H1 (cell line): ENCODE data around the gene PSMC1. TPM values are rescaled to one million over a fixed set of nuclear protein-coding genes. Genes with fewer than 3 reads are reported as not detected.

Experiments used
- CTCF ChIA-PET: fragments of 300-600 bp; sonication (Branson Sonifier 250); formaldehyde crosslinking; loops from one replicate; lab custom pipeline; 2021; ENCODE audit not compliant: partially characterized antibody; lab: Charles Lee
- POLR2A ChIA-PET: fragments of 300-600 bp; sonication (Branson Sonifier 250); formaldehyde crosslinking; loops from one replicate; lab custom pipeline; 2021; ENCODE audit warnings: inconsistent platforms; ENCODE audit not compliant: partially characterized antibody; lab: Charles Lee
- DNase-seq, 2 experiments: peaks; one replicate each; pipeline versions ENCODE4 v3.0.0 to v3.0.0-alpha.2; 2010 to 2022; ENCODE audit warnings: low spot score in 2 of 2, low read depth in 1 of 2, mixed read lengths in 1 of 2
- FAIRE-seq: peaks from 2 replicates; lab custom pipeline; 2011; peaks lifted over from hg19 to GRCh38; lab: Jason Lieb, UNC
- H2AFZ ChIP-seq: 2 replicates; pipeline ENCODE4 v1.8.1; 2012; ENCODE audit warnings: low read length, inconsistent platforms
- H2AK5ac ChIP-seq: 2 replicates; pipeline ENCODE4 v1.6.1; 2013; ENCODE audit warnings: low read depth, low read length
- H2BK120ac ChIP-seq: replicated peaks from 2 replicates; pipeline ENCODE3; 2013; ENCODE audit warnings: low read depth, low read length, inconsistent platforms
- H2BK12ac ChIP-seq: 2 replicates; pipeline ENCODE4 v1.6.1; 2013; ENCODE audit warnings: low read depth, low read length
- H2BK15ac ChIP-seq: 2 replicates; pipeline ENCODE4 v1.6.1; 2013; ENCODE audit warnings: low read length
- H2BK20ac ChIP-seq: 2 replicates; pipeline ENCODE4 v1.6.1; 2013; ENCODE audit warnings: low read length
- H2BK5ac ChIP-seq: 2 replicates; pipeline ENCODE4 v1.6.1; 2013; ENCODE audit warnings: low read depth, low read length
- H3K14ac ChIP-seq: 2 replicates; pipeline ENCODE4 v1.6.1; 2013; ENCODE audit warnings: inconsistent platforms; ENCODE audit not compliant: insufficient read length
- H3K18ac ChIP-seq: 2 replicates; pipeline ENCODE4 v1.6.1; 2013; ENCODE audit warnings: low read length; ENCODE audit errors: extremely low read depth
- H3K23ac ChIP-seq: 2 replicates; pipeline ENCODE4 v1.6.1; 2013; ENCODE audit warnings: inconsistent platforms; ENCODE audit not compliant: insufficient read length
- H3K23me2 ChIP-seq: 2 replicates; pipeline ENCODE4 v1.6.1; 2013; ENCODE audit warnings: low read depth, low read length
- H3K27ac ChIP-seq: 2 replicates; pipeline ENCODE4 v1.6.1; 2011; ENCODE audit warnings: low read depth, low read length, inconsistent platforms
- H3K27me3 ChIP-seq, 4 experiments: replicated peaks in 1 of 4; 1 replicate in 1 of 4; 2 replicates in 3 of 4; pipeline versions ENCODE4 v1.6.1 to v1.8.1; 2011 to 2013; ENCODE audit warnings: low read length in 3 of 4, mild to moderate bottlenecking in 3 of 4, inconsistent platforms in 2 of 4, mixed read lengths in 2 of 4, moderate library complexity in 1 of 4; ENCODE audit not compliant: control insufficient read depth in 3 of 4, insufficient read depth in 3 of 4; ENCODE audit errors: extremely low read depth in 1 of 4
- H3K36me3 ChIP-seq, 4 experiments: 2 replicates each; pipeline versions ENCODE4 v1.6.1 to v1.8.1; 2011 to 2013; ENCODE audit warnings: mild to moderate bottlenecking in 4 of 4, low read length in 3 of 4, moderate library complexity in 2 of 4, control low read depth in 1 of 4, inconsistent platforms in 1 of 4; ENCODE audit not compliant: insufficient read depth in 4 of 4, control insufficient read depth in 2 of 4
- H3K4ac ChIP-seq: replicated peaks from 2 replicates; pipeline ENCODE3; 2013; ENCODE audit warnings: low read length, low read depth, mixed read lengths, inconsistent platforms; ENCODE audit not compliant: insufficient read length
- H3K4me1 ChIP-seq, 4 experiments: replicated peaks in 1 of 4; 1 replicate in 1 of 4; 2 replicates in 3 of 4; pipeline versions ENCODE4 v1.6.1 to v1.8.1; 2011 to 2013; ENCODE audit warnings: low read length in 3 of 4, inconsistent platforms in 2 of 4, mixed read lengths in 1 of 4; ENCODE audit not compliant: insufficient read depth in 4 of 4, control insufficient read depth in 3 of 4
- H3K4me2 ChIP-seq, 2 experiments: 2 replicates each; pipeline versions ENCODE4 v1.6.1 to v1.8.1; 2011 to 2013; ENCODE audit warnings: low read depth in 2 of 2, low read length in 2 of 2, control low read depth in 1 of 2, inconsistent platforms in 1 of 2, mild to moderate bottlenecking in 1 of 2; ENCODE audit not compliant: insufficient read depth in 1 of 2
- H3K4me3 ChIP-seq, 4 experiments: fragments of 200-600, 300-600 bp in 1 of 4; sonication (generic), shearing (Covaris generic), sonication (Bioruptor Twin) in 1 of 4; 2 replicates each; pipeline versions ENCODE4 v1.5.1 to v1.8.1; 2011 to 2016; ENCODE audit warnings: low read length in 4 of 4, low read depth in 3 of 4, control low read depth in 2 of 4, inconsistent platforms in 2 of 4, mild to moderate bottlenecking in 2 of 4, mixed read lengths in 1 of 4, moderate library complexity in 1 of 4; ENCODE audit not compliant: insufficient read depth in 2 of 4; ENCODE audit errors: extremely low read depth in 1 of 4
- H3K56ac ChIP-seq: replicated peaks from 2 replicates; pipeline ENCODE3; 2013; ENCODE audit warnings: low read depth, mild to moderate bottlenecking, mixed read lengths, low read length, inconsistent platforms; ENCODE audit not compliant: insufficient read length
- H3K79me1 ChIP-seq: 2 replicates; pipeline ENCODE4 v1.6.1; 2013; ENCODE audit warnings: low read depth, low read length, control low read depth
- H3K79me2 ChIP-seq, 2 experiments: 2 replicates each; pipeline versions ENCODE4 v1.6.1 to v1.8.1; 2012 to 2013; ENCODE audit warnings: low read length in 2 of 2, mild to moderate bottlenecking in 2 of 2, inconsistent platforms in 1 of 2; ENCODE audit not compliant: insufficient read depth in 2 of 2, control insufficient read depth in 1 of 2
- H3K9ac ChIP-seq, 4 experiments: replicated peaks in 1 of 4; 1 replicate in 1 of 4; 2 replicates in 3 of 4; pipeline versions ENCODE4 v1.6.1 to v1.8.1; 2011 to 2013; ENCODE audit warnings: low read depth in 3 of 4, low read length in 3 of 4, control low read depth in 2 of 4, mild to moderate bottlenecking in 2 of 4, moderate library complexity in 2 of 4, inconsistent platforms in 1 of 4; ENCODE audit errors: extremely low read depth in 1 of 4
- H3K9me3 ChIP-seq, 2 experiments: 2 replicates each; pipeline versions ENCODE4 v1.6.1 to v1.8.1; 2012 to 2013; ENCODE audit warnings: mild to moderate bottlenecking in 2 of 2, moderate library complexity in 2 of 2, control low read depth in 1 of 2, inconsistent platforms in 1 of 2, low read depth in 1 of 2, low read length in 1 of 2, mixed read lengths in 1 of 2; ENCODE audit not compliant: insufficient read depth in 2 of 2
- H4K20me1 ChIP-seq, 2 experiments: replicated peaks in 1 of 2; 2 replicates each; pipeline versions ENCODE3 to v1.8.1; 2011 to 2013; ENCODE audit warnings: inconsistent platforms in 2 of 2, low read length in 2 of 2, mild to moderate bottlenecking in 1 of 2; ENCODE audit not compliant: insufficient read depth in 2 of 2, control insufficient read depth in 1 of 2
- H4K5ac ChIP-seq: 2 replicates; pipeline ENCODE4 v1.6.1; 2013; ENCODE audit warnings: low read length, low read depth, mixed read lengths, inconsistent platforms; ENCODE audit not compliant: insufficient read length
- H4K8ac ChIP-seq: 2 replicates; pipeline ENCODE4 v1.8.0; 2013; ENCODE audit warnings: mild to moderate bottlenecking, moderate library complexity, low read length, inconsistent platforms; ENCODE audit not compliant: insufficient read depth; ENCODE audit errors: extremely low read depth
- H4K91ac ChIP-seq: replicated peaks from 2 replicates; pipeline ENCODE3; 2013; ENCODE audit warnings: low read length, mixed read lengths, inconsistent platforms; ENCODE audit not compliant: insufficient read length
- NRF1 ChIP-seq: IDR thresholded peaks from 2 replicates; pipeline ENCODE4 v1.6.1; 2011; ENCODE audit warnings: mild to moderate bottlenecking, low read depth, low read length, improper control_type of control experiment
- RAD21 ChIP-seq, 2 experiments: IDR thresholded peaks in 1 of 2; conservative IDR thresholded peaks in 1 of 2; 2 replicates each; pipeline ENCODE4 v1.6.1; 2011; ENCODE audit warnings: low read depth in 2 of 2, low read length in 2 of 2, improper control_type of control experiment in 1 of 2, inconsistent platforms in 1 of 2, mild to moderate bottlenecking in 1 of 2, moderate library complexity in 1 of 2
- WGBS, 2 experiments: shearing (Covaris generic) in 1 of 2; methylation state at CpG; one replicate each; pipeline versions ENCODE4 v1.1.6 to v1.1.7; 2013 to 2015; ENCODE audit warnings: low lambda C conversion rate in 2 of 2, mixed read lengths in 2 of 2, inconsistent platforms in 1 of 2, low coverage in 1 of 2, missing lambda C conversion rate in 1 of 2; ENCODE audit not compliant: insufficient replicate concordance in 2 of 2, insufficient coverage in 1 of 2, insufficient read length in 1 of 2; ENCODE audit errors: extremely low coverage in 1 of 2, missing lambda C conversion rate in 1 of 2; 5-methylcytosine and 5-hydroxymethylcytosine counted together
- polyA plus RNA-seq, 7 experiments: library from polyadenylated mRNA; depleted of rRNA in 3 of 7; stranded (reverse) in 5 of 7; unstranded in 2 of 7; fragments of >200 nt in 5 of 7; fragments of 200-250 nt in 2 of 7; gene quantifications; 1 replicate in 5 of 7; 2 replicates in 1 of 7; 4 replicates in 1 of 7; pipeline versions ENCODE4 v1.2.1 to v1.2.3, GENCODE V29; 2011 to 2013; ENCODE audit warnings: missing spikeins in 2 of 7, mixed read lengths in 2 of 7
- total RNA-seq: library from RNA; stranded (reverse); fragmentation: NEBNext Ultra II Directional; extraction: Animal tissue kit (Norgen Biotek cat#: 25700); gene quantifications from 2 replicates; pipeline ENCODE4 v1.2.1, GENCODE V29; 2021

PSMC1 gene
- total and polyA plus RNA-seq, 2 of the 8 experiments (the other 6 are each of a cell fraction or from before 2014, with no cell fraction given): 46.2 to 99.6 TPM

GRCh38 chr14:90294872-90295271 is 38.5 kb downstream of the PSMC1 start:
- H3K14ac ChIP-seq: no peak overlapping the region
- H3K27ac ChIP-seq: no peak overlapping the region
- WGBS, 2 experiments: 71% methylated on average over 2 of the region's 2 CpGs; no CpG with 5 or more reads in 1 of the 2 experiments
- no peak overlapping the region for H2BK5ac ChIP-seq
- DNase-seq (no peak), FAIRE-seq (no peak)
- no peaks in the 10 kb centered on the region for H3K79me2 ChIP-seq
- H4K20me1 ChIP-seq: no peaks in the 10 kb centered on the region
- H3K23ac ChIP-seq: no peak overlapping the region
- peaks cover 0 to 8% (median 0%) of the 10 kb centered on the region in 4 experiments; a peak in 3 of 7 replicates for H3K4me1 ChIP-seq
- H2BK12ac ChIP-seq: no peak overlapping the region
- H4K8ac ChIP-seq: no peak overlapping the region
- POLR2A ChIA-PET: no interaction called here
- no peak overlapping the region for H3K56ac ChIP-seq
- H3K4me3 ChIP-seq: no peak overlapping the region
- no peaks in the 10 kb centered on the region for H3K79me1 ChIP-seq
- H4K91ac ChIP-seq: no peak overlapping the region
- H3K4me2 ChIP-seq: no peak overlapping the region
- no peak overlapping the region for H3K4ac ChIP-seq
- H3K18ac ChIP-seq: no peak overlapping the region
- no peak overlapping the region for H3K9ac ChIP-seq
- peaks cover 0 to 24% (median 2%) of the 10 kb centered on the region in 4 experiments; a peak in 5 of 8 replicates for H3K36me3 ChIP-seq
- CTCF ChIA-PET: no interaction called here
- H3K9me3 ChIP-seq: no peaks in the 10 kb centered on the region
- no peaks in the 10 kb centered on the region for H3K23me2 ChIP-seq
- H3K27me3 ChIP-seq: no peaks in the 10 kb centered on the region
- no peak overlapping the region for H2BK15ac ChIP-seq
- no peak overlapping the region for H2AFZ ChIP-seq
- no peak overlapping the region for H2AK5ac ChIP-seq
- no peak overlapping the region for H2BK20ac ChIP-seq
- no peak overlapping the region for H2BK120ac ChIP-seq
- H4K5ac ChIP-seq: no peak overlapping the region
- TF ChIP-seq NRF1: no peak
- no peak for TF ChIP-seq RAD21 (IDR thresholded peaks at IDR 0.05 in 1 of 2, conservative IDR thresholded peaks at IDR 0.05 in 1 of 2; ENCODE audit: low read depth in 2 of 2, low read length in 2 of 2)
